VCaP (cell line): ENCODE data around the gene NRXN2.

Source experiments
- H3K27ac ChIP-seq: fragments of 450-650 bp; 2 replicates; pipeline ENCODE4 v1.5.1; 2017
- TF ChIP-seq, protein P1 (sequence below): fragments of 450-650 bp; conservative IDR thresholded peaks from 2 replicates; pipeline ENCODE4 v1.5.1; 2017; ENCODE audit warnings: mild to moderate bottlenecking, moderate library complexity

The NRXN2 gene

DNA sequence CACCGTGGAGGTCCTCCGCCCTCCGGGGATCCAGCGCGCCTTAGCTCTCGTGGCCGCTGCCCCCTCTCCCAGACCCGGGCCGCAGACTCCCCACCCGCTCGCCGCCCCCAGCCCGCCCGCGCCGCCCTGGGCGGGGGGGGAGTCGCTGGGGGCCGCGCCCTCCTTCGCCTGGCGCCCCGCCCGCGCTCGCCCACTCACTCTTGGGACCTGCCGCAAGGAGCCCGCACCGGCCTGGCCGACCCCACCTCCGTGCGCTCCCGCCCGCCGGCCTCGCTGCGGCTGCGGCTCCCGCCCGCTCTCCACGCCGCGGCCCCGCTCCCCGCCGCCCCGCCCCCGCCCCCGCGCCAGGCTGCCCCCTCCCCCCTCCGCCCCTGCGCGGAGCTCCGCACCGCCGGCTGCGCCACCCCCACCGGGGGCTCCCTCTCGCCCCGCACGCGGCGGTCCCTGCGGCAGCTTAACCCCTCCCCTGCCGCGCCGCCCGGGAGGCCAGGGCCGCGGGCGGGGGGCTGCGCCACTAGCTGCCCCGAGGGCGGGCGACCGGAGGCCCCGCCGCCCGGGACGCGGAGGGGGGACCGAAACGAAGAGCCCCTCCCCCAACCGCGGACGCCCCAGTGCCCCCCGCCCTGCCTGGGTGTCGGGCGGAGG is 21.7 kb upstream of the NRXN2 start:
- H3K27ac ChIP-seq: peak overlapping the region; percentile 59; the same call in 1 of the 2 replicates

DNA sequence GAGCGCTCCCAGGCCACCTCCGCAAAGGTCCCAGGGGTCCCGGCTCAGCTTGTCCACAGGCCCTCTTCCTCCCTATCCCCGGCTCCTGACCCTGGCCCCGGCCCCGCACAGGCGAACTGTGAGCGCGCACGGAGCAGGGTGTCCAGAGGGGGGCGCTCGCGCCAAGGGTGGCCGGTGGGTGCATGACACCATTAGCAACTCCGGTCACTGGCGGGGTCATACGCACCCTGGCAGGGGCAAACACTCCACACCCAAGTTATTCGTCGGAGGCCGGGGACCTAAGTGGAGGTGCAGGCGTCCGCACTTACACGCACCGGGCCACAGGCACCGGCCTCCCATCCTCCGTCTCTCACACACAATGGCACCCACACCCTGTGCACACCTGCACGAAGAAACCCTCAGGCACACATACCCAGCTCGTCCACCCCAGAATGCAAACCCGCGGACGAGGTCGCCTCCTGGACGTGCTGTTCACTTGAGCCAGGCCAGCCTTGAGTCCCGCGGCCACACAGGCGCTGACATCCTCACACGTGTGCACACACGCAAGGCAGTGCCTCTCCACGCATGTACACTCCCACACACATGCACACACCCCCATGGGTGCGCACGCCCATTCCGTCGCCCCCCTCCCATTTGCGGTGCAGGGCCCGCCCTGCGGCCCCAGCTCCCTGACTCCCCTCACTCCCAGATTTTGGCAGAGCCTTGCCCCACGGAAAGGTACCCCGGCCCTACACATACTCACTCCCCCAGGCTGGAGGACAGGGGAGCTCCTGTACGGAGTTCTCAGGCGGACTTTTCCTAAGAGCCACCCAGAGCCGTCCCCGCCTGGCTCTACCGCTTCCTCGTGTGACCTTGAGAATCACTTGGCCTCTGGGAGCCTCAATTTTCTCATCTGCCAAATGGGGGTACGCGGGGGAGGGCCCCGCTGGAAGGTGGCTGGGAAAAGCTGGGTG is 20.9 kb upstream of the NRXN2 start, which contains the start of gene RASGRP2:
Gene RASGRP2, minus strand, starts transcription at position 552 of the 953 bp plus-strand sequence. CDS start 1,276 bp downstream, outside the sequence.
- TF ChIP-seq, protein P1, sequence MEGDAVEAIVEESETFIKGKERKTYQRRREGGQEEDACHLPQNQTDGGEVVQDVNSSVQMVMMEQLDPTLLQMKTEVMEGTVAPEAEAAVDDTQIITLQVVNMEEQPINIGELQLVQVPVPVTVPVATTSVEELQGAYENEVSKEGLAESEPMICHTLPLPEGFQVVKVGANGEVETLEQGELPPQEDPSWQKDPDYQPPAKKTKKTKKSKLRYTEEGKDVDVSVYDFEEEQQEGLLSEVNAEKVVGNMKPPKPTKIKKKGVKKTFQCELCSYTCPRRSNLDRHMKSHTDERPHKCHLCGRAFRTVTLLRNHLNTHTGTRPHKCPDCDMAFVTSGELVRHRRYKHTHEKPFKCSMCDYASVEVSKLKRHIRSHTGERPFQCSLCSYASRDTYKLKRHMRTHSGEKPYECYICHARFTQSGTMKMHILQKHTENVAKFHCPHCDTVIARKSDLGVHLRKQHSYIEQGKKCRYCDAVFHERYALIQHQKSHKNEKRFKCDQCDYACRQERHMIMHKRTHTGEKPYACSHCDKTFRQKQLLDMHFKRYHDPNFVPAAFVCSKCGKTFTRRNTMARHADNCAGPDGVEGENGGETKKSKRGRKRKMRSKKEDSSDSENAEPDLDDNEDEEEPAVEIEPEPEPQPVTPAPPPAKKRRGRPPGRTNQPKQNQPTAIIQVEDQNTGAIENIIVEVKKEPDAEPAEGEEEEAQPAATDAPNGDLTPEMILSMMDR: peak; percentile 68
- peak within 1 kb of the TSS; percentile 59; the same call in 1 of the 2 replicates for H3K27ac ChIP-seq

More for the DNA sequence above, 21.7 kb upstream of the NRXN2 start:
- TF ChIP-seq, protein P1: no peak

DNA sequence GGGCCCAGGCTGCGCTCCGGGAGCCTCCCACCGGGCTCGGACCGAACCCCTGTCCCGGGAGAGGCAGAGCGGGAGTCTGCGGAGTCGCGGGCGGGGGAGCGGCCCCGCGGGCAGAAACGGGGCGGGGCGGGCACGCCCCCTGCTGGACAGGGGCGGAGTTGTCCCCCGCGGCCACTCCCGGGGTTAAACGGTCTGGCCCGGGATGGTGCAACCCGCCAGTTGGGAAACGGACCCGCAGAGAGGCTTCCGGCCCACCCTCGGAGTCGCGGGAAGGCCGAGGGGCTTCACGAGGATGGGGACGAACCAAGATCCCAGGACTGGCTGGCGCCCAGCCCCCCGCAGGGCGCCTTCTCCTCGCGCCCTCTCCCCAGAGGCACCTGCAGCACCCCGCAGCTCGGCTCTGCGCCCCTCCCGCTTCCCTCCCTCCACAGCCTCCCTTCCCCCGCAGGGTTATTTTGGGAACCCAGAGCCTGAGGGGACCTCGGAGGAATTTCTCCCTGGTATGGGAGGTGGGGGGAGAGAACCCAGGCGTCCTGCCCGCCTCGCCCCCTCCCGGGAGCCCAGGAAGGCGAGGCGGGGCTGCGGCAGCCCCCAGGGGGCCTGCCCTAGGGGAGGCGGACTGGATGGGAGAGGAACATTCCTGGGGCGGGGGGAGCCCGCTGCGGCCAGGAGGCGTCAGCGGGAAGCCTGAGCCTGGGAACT is 20.0 kb upstream of the NRXN2 start:
- TF ChIP-seq, protein P1: peak; percentile 100
- peak overlapping the region; percentile 18; the same call in 1 of the 2 replicates for H3K27ac ChIP-seq

DNA sequence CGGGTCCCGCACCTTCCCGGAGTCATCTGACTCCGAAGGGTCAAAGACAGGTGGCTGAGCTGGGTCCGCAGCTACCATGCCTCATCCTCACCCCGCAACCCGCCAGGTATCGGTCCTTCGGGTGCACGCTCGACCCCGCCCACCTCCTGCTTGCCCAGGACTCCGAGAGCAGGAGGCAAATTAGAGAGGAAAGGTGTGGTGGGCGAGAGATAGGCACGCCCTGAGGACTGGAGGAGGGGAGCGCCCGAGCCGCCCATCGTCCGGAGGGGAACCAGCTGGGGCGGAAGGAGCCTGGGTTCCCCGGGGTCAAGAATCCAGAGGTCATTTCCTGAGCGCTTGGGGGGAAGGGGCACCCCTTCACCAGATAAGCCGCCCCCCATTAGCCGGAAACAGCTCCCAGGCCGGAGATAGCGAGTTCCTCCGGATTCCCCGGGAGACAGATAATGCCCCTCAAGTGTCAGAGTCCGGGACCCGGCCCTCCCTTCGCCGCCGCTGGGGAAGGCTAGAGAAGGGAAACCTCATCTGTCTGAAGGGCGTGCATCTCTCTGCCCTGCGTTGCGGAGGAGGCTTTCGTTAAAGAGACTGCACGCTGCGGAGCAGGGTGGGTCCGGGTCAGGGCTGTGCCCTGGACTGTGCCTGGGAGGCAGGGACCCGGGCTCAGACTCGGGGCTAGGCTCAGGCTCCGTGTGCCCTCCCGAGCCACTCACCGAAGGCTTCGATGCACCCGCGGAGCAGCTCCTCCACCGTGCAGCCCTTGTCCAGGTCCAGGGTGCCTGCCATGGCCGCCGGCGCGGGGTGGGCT is 19.3 kb upstream of the NRXN2 start:
- peak overlapping the region; percentile 18; the same call in 1 of the 2 replicates for H3K27ac ChIP-seq

DNA sequence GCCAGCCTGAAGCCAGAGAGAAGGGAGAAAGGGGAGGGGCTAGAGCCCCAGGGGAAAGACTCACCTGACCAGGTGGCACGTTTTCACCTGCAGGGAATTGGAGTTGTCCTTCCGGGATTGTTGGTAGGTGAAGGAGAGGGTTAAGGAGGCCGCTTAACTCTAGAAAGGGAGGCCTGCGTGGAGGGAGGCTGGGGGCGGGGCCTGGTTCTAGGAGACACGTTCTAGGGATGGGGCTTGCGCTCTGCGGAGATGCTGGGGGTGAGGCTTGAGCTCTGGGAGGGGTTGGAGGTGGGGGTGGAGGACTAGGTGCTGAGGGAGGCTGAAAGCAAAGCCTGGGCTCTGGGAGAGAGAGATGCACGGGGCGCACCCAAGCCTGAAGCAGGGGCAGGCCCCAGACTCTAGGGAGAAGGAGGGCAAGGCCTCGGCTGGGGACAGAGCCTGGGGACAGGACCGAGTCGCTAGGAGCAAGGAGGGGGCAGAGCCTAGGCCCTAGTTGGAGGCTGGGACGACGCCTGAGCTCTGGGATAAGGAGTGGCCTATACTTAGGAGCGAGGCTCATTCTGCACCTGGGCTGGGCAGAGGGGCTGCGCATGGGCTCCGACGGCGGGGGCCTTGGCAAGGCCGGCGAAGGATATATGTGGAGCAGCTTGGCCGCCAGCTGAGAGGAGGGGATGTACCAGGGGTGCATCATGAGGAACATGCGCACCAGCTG is 18.5 kb upstream of the NRXN2 start:
- TF ChIP-seq, protein P1: no peak
- no peak overlapping the region for H3K27ac ChIP-seq

More for the DNA sequence above, 19.3 kb upstream of the NRXN2 start:
- TF ChIP-seq, protein P1: no peak

DNA sequence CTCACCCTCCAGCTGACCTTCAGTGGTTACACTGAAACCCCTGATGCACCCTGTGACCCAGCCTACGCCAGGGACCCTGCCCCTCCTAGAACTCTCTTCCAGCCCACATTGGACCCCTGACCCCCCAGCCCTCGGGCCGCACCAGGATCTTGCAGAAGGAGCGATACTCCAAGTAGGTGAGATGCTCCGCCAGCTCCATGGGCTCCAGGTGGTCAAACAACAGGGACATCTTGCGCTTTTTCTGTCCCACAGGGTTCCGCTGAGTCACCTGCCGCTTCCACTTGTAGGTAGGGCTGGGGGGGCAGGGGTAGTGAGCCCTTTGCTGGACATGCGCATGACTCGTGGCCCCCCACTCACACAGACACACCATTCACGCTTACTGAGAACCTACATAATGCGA is 16.9 kb upstream of the NRXN2 start:
- TF ChIP-seq, protein P1: no peak
- no peak overlapping the region for H3K27ac ChIP-seq
